Skeletal muscle tissue (tissue), 4 donors: ENCODE results near the gene SMIM11. TPM values are rescaled to one million over a fixed set of nuclear protein-coding genes. Genes with fewer than 3 reads are reported as not detected.

ENCODE experiments used
- H3K27ac ChIP-seq: one replicate; pipeline ENCODE4 v1.7.0; 2013; ENCODE audit warnings: mild to moderate bottlenecking, low read depth, low read length, inconsistent platforms
- H3K27me3 ChIP-seq, 3 donors: one replicate each; pipeline ENCODE4 v1.7.0; 2013; ENCODE audit warnings: low read length in 3 of 3; ENCODE audit not compliant: control insufficient read depth in 3 of 3, insufficient read depth in 3 of 3
- H3K36me3 ChIP-seq, 3 donors: one replicate each; pipeline ENCODE4 v1.7.0; 2013; ENCODE audit warnings: low read length in 3 of 3; ENCODE audit not compliant: control insufficient read depth in 3 of 3, insufficient read depth in 3 of 3
- H3K4me1 ChIP-seq, 3 donors: one replicate each; pipeline ENCODE4 v1.7.0; 2013; ENCODE audit warnings: low read length in 3 of 3, mild to moderate bottlenecking in 3 of 3; ENCODE audit not compliant: control insufficient read depth in 3 of 3, insufficient read depth in 3 of 3
- H3K4me3 ChIP-seq, 3 donors: one replicate each; pipeline ENCODE4 v1.7.0; 2013; ENCODE audit warnings: low read length in 3 of 3
- H3K9ac ChIP-seq, 3 donors: one replicate each; pipeline ENCODE4 v1.7.0; 2013; ENCODE audit warnings: low read length in 3 of 3, mild to moderate bottlenecking in 3 of 3, moderate library complexity in 2 of 3, low read depth in 1 of 3
- H3K9me3 ChIP-seq, 3 donors: one replicate each; pipeline ENCODE4 v1.7.0; 2013; ENCODE audit warnings: low read length in 3 of 3; ENCODE audit not compliant: control insufficient read depth in 3 of 3
- total RNA-seq: library from RNA; depleted of rRNA; stranded (reverse); fragments of >200 nt; gene quantifications from one replicate; pipeline ENCODE4 v1.2.3, GENCODE V29; 2014
- donor health status: Osteomylitis.

Gene SMIM11
- total RNA-seq, 1 donor from 2014 or later = 6.3 TPM

- Histone ChIP-seq H3K4me1 (no peaks in the 10 kb centered on the region), H3K9ac (no peak overlapping the region), H3K36me3 (no peaks in the 10 kb centered on the region), H3K27me3 (no peaks in the 10 kb centered on the region), H3K9me3 (no peaks in the 10 kb centered on the region), H3K4me3 (no peak overlapping the region), H3K27ac (no peak overlapping the region)
These were observed 22.1 kb upstream of the SMIM11 start for GRCh38 chr21:34353182-34353581.

GRCh38 chr21:34354836-34355235 is 20.5 kb upstream of the SMIM11 start:
- Histone ChIP-seq H3K9ac (no peak overlapping the region), H3K4me1 (no peaks in the 10 kb centered on the region), H3K9me3 (no peaks in the 10 kb centered on the region), H3K4me3 (no peak overlapping the region), H3K27ac (no peak overlapping the region), H3K36me3 (no peaks in the 10 kb centered on the region), H3K27me3 (no peaks in the 10 kb centered on the region)

DNA sequence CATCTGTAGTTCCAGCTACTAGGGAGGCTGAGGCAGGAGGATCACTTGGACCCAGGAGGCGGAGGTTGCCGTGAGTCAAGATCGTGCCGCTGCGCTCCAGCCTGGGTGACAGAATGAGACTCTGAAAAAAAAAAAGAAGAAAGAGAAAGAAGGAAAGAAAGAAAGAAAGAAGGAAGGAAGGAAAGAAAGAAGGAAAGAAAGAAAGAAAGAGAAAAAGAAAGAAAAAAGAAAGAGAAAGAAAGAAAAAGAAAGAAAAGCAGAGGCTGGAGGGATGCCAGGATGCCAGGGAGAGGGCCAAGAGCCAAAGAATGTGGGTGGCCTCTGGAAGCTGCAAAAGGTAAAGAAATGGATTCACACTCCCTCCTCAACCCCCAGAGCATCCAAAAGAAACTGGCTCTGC is 19.7 kb upstream of the SMIM11 start:
- H3K36me3 ChIP-seq = no peaks in the 10 kb centered on the region
- H3K27me3 ChIP-seq = no peaks in the 10 kb centered on the region
- H3K9ac ChIP-seq = no peak overlapping the region
- H3K9me3 ChIP-seq = no peaks in the 10 kb centered on the region
- no peak overlapping the region for H3K27ac ChIP-seq
- no peak overlapping the region for H3K4me3 ChIP-seq
- no peaks in the 10 kb centered on the region for H3K4me1 ChIP-seq

- Histone ChIP-seq H3K9me3 (no peaks in the 10 kb centered on the region), H3K9ac (no peak overlapping the region), H3K4me3 (no peak overlapping the region), H3K27ac (no peak overlapping the region), H3K36me3 (no peaks in the 10 kb centered on the region), H3K4me1 (no peaks in the 10 kb centered on the region), H3K27me3 (no peaks in the 10 kb centered on the region)
These were observed 17.4 kb upstream of the SMIM11 start for GRCh38 chr21:34357889-34358288.

GRCh38 chr21:34358866-34359265 is 16.4 kb upstream of the SMIM11 start:
- Histone ChIP-seq H3K9me3 (no peaks in the 10 kb centered on the region), H3K36me3 (no peaks in the 10 kb centered on the region), H3K4me1 (no peaks in the 10 kb centered on the region), H3K27ac (no peak overlapping the region), H3K27me3 (no peaks in the 10 kb centered on the region), H3K9ac (no peak overlapping the region), H3K4me3 (no peak overlapping the region)

GRCh38 chr21:34360488-34361241 is 14.6 kb upstream of the SMIM11 start:
- Histone ChIP-seq H3K9ac (no peak overlapping the region), H3K4me1 (no peaks in the 10 kb centered on the region), H3K27me3 (no peaks in the 10 kb centered on the region), H3K27ac (no peak overlapping the region), H3K4me3 (no peak overlapping the region), H3K9me3 (no peaks in the 10 kb centered on the region), H3K36me3 (no peaks in the 10 kb centered on the region)

- H3K9ac ChIP-seq = no peak overlapping the region
- no peaks in the 10 kb centered on the region for H3K4me1 ChIP-seq
- H3K27ac ChIP-seq = no peak overlapping the region
- no peaks in the 10 kb centered on the region for H3K36me3 ChIP-seq
- no peak overlapping the region for H3K4me3 ChIP-seq
- H3K9me3 ChIP-seq = no peaks in the 10 kb centered on the region
- H3K27me3 ChIP-seq = no peaks in the 10 kb centered on the region
These were observed 13.2 kb upstream of the SMIM11 start for GRCh38 chr21:34362136-34362444.

DNA sequence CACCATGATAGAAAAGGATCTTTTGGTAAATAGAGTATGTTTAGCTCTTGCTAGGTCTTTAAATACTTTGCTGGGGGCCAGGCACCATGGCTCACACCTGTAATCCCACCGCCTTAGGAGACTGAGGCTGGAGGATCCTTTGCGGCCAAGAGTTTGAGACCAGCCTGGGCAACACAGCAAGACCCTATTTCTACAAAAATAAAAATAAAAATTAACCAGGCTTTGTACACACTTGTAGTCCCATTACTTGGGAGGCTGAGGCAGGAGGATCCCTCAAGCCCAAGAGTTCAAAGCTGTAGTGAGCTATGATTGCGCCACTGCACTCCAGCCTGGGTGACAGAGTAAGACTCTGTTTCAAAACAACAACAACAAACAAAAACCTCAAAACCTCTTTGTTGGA is 12.6 kb upstream of the SMIM11 start:
- Histone ChIP-seq H3K9me3 (no peaks in the 10 kb centered on the region), H3K9ac (no peak overlapping the region), H3K36me3 (no peaks in the 10 kb centered on the region), H3K27me3 (no peaks in the 10 kb centered on the region), H3K4me1 (no peaks in the 10 kb centered on the region), H3K27ac (no peak overlapping the region), H3K4me3 (no peak overlapping the region)

DNA sequence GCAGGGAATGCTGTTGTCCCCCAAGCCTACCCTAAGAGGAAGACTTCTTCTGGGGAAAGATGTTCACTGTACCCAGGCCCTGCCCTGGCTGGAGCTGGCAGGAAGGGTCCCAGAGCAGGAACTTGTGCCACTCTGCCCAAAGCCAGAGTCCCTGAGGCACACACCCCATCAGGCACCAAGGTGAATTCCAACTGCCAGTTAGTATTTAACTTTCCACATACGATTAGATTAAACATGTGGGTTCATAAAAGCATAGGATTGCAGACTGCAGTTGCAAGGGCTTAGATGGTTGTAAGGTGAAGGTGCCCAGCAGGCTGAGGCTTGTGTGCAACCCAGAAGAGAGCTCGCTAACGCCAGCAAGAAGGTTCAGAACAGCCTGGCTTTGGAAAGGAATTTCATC is 11.6 kb upstream of the SMIM11 start, which contains the start of gene KCNE2:
Gene KCNE2 (plus strand): TSS at position 274 of the 400 bp plus-strand sequence. CDS start 6,473 bp downstream, outside the sequence.
- H3K9me3 ChIP-seq = no peaks in the 10 kb centered on the region
- H3K9ac ChIP-seq = no peak within 1 kb of the TSS
- H3K27ac ChIP-seq = no peak within 1 kb of the TSS
- H3K4me3 ChIP-seq = no peak within 1 kb of the TSS
- H3K36me3 ChIP-seq = no peaks in the 10 kb centered on the region
- no peaks in the 10 kb centered on the region for H3K27me3 ChIP-seq
- no peaks in the 10 kb centered on the region for H3K4me1 ChIP-seq

- Histone ChIP-seq H3K27me3 (no peaks in the 10 kb centered on the region), H3K9ac (no peak overlapping the region), H3K4me3 (no peak overlapping the region), H3K27ac (no peak overlapping the region), H3K9me3 (no peaks in the 10 kb centered on the region), H3K36me3 (no peaks in the 10 kb centered on the region), H3K4me1 (no peaks in the 10 kb centered on the region)
These were observed 10.4 kb upstream of the SMIM11 start for GRCh38 chr21:34364921-34365320.
